Measurements from ENCODE around the gene CNTRL.

DNA sequence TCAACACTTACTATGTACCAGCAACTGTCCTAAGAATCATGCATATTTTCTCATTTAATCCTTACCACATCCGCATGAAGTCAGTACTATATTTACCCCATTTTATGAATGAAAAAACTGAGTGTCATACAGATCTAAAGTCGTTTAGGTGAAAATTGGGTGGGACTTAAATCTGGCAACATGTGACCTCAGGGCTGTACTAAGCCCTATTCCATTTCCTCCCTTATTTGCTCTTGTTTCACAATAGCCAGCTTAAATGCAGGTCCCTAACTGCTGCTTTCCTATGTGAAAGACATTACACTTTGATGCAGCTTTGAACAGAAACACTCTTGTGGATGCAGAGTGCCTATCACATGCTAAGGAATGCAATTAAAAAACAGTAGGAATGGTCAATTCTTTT is 129.4 kb downstream of the CNTRL start:
- TF ChIP-seq POLR2A (IDR thresholded peaks at IDR 0.05) = no peak
- TF ChIP-seq CTCF (IDR thresholded peaks at IDR 0.05) = no peak
